ENCODE results near the gene C2orf76. TPM values are rescaled to one million over a fixed set of nuclear protein-coding genes. Genes with fewer than 3 reads are reported as not detected.
A peak's percentile ranks its signal among the peaks of the same experiment; 100 is the strongest.

C2orf76 gene
- total and polyA plus RNA-seq, 10 of the 15 experiments (the other 5 are each of a cell fraction or from before 2014, with no cell fraction given), result 14.0 to 46.1 (median 25.4) TPM

- Histone ChIP-seq H3K36me3 (ENCODE audit: control insufficient read depth in 2 of 2, insufficient read depth in 2 of 2, low read length in 1 of 2) (no peaks in the 10 kb centered on the region), H4K20me1 (ENCODE audit: control insufficient read depth, insufficient read depth) (no peaks in the 10 kb centered on the region), H3K79me2 (ENCODE audit: control insufficient read depth, insufficient read depth, low read length) (peaks cover 13% of the 10 kb centered on the region), H3K9ac (ENCODE audit: control insufficient read depth, insufficient read depth, low read length) (no peak overlapping the region), H3K9me3 (replicated peaks; ENCODE audit: control insufficient read depth, insufficient read depth, low read length) (peaks cover 18% of the 10 kb centered on the region; the same call in 2 of the 3 replicates), H3K4me1 (ENCODE audit: control insufficient read depth, insufficient read depth, low read length) (peaks cover 38% of the 10 kb centered on the region), H3K27me3 (replicated peaks in 1 of 2; ENCODE audit: control insufficient read depth in 2 of 2, insufficient read depth in 2 of 2, low read length in 1 of 2) (no peaks in the 10 kb centered on the region), H3K4me3 (0 out of 2 replicates have a peak overlapping the region, but pooled peaks have one; percentile 60), H2AFZ (ENCODE audit: control insufficient read depth, low read depth, low read length) (no peak overlapping the region), H3K4me2 (ENCODE audit: control insufficient read depth, insufficient read depth) (peak overlapping the region; percentile 90; the same call in 1 of the 2 replicates), H3K27ac (ENCODE audit: control insufficient read depth, insufficient read depth) (peak overlapping the region; percentile 73; the same call in 1 of the 2 replicates)
- CTCF ChIA-PET, result interaction anchor here (1.1 to 2.3 kb wide), 2 partner anchors 10 to 18 kb away, joined by 4 to 10 read pairs; no protein-coding TSS in a partner anchor
- POLR2A ChIA-PET, result interaction anchor here (9.4 kb wide), 1 partner anchor 9 kb away, joined by 138 read pairs; the partner anchor contains the start of genes C2orf76 and DBI
- DNase-seq (ENCODE audit: low read depth, low spot score) (no peak), FAIRE-seq (no peak), ATAC-seq (no peak)
- RAD21 ChIA-PET (ENCODE audit: unreplicated experiment), result interaction anchor here (1.8 to 3.8 kb wide), 2 partner anchors 9 to 12 kb away, joined by 10 to 21 read pairs; partner anchors contain the start of genes C2orf76 and DBI
- in situ Hi-C loops (cut with MboI), result no loop called here
- intact Hi-C loops (cut with micrococcal nuclease; ENCODE audit: unreplicated experiment), result no loop called here
- WGBS (ENCODE audit: insufficient coverage, insufficient replicate concordance, low lambda C conversion rate, missing lambda C conversion rate), result 94% methylated on average over 1 of the region's 1 CpG
- TF ChIP-seq MLLT1 (IDR thresholded peaks at IDR 0.05) (no peak), IKZF1 (conservative IDR thresholded peaks at IDR 0.05) (no peak), ZBTB33 (IDR thresholded peaks at IDR 0.05) (no peak), SREBF2 (IDR thresholded peaks at IDR 0.05; ENCODE audit: low read length) (no peak), MEF2A (IDR thresholded peaks at IDR 0.05; ENCODE audit: insufficient read depth, low read depth, low read length) (no peak), BCL11A (IDR thresholded peaks at IDR 0.05; ENCODE audit: low read depth, low read length) (no peak), TAF1 (IDR thresholded peaks at IDR 0.05; ENCODE audit: borderline replicate concordance, low read depth, low read length) (no peak), ESRRA (IDR thresholded peaks at IDR 0.05; ENCODE audit: low read length) (no peak), EED (IDR thresholded peaks at IDR 0.05; ENCODE audit: low read depth) (no peak), ZNF592 (IDR thresholded peaks at IDR 0.05) (no peak), TCF7 (IDR thresholded peaks at IDR 0.05; ENCODE audit: borderline replicate concordance) (no peak), TARDBP (IDR thresholded peaks at IDR 0.05; ENCODE audit: borderline replicate concordance) (no peak), MYC (IDR thresholded peaks at IDR 0.05; ENCODE audit: insufficient read depth, insufficient read length, insufficient replicate concordance, low read length, severe bottlenecking) (no peak), POU2F2 (IDR thresholded peaks at IDR 0.05; ENCODE audit: borderline replicate concordance, low read depth, low read length) (no peak), BRCA1 (IDR thresholded peaks at IDR 0.05; ENCODE audit: low read depth, low read length) (no peak), HDGF (IDR thresholded peaks at IDR 0.05) (no peak), RELA (IDR thresholded peaks at IDR 0.05; ENCODE audit: borderline replicate concordance, partially characterized antibody) (no peak)
- no TSS peak for BruUV-seq (replicated peaks)
- SMC1A ChIA-PET (ENCODE audit: uncharacterized antibody, unreplicated experiment), result interaction anchor here (1.0 to 8.6 kb wide), 4 partner anchors 9 to 120 kb away, joined by 3 to 120 read pairs (median 6); partner anchors contain the start of genes C2orf76 and DBI
Measured at GRCh38 chr2:119354860-119355259, 11.8 kb downstream of the C2orf76 start.

Measured in GM12878 (cell line).